WTC11 (cell line): ENCODE results near the gene SPDYE16.

Experiments used
- CTCF ChIP-seq: fragments of 200-600 bp; IDR thresholded peaks from 2 replicates; pipeline ENCODE4 v1.8.0; 2022; ENCODE audit warnings: antibody characterized with exemption
- NR1H2 ChIP-seq: sonication (generic); formaldehyde crosslinking; IDR thresholded peaks from 2 replicates; pipeline ENCODE4 v1.9.0; 2021; ENCODE audit warnings: mild to moderate bottlenecking, moderate library complexity, missing genetic modification reagents
- SMAD3 ChIP-seq: sonication (generic); formaldehyde crosslinking; IDR thresholded peaks from 2 replicates; pipeline ENCODE4 v1.8.0; 2022; ENCODE audit warnings: missing genetic modification reagents, mild to moderate bottlenecking, borderline replicate concordance

GRCh38 chr7:76514926-76515771 lies 27.9 kb downstream of the SPDYE16 start:
- TF ChIP-seq CTCF (no peak), NR1H2 (no peak), SMAD3 (CRISPR knock-in tag) (no peak)
